GM12878 (cell line): ENCODE results near the gene ISM1. TPM values are rescaled to one million over a fixed set of nuclear protein-coding genes. Genes with fewer than 3 reads are reported as not detected.

Experiments
- ATAC-seq: fragments of 200-7000 bp; cut with Tn5 transposase; 3 replicates; pipeline ENCODE4 v1.9.1; 2020; ENCODE audit warnings: mild to moderate bottlenecking, moderate library complexity
- BruUV-seq: library from RNA; stranded (reverse); fragments of 400-500 nt; replicated peaks from 2 replicates; lab custom pipeline; 2021; lab: Mats Ljungman, UMichigan
- CTCF ChIA-PET: fragments of 300-600 bp; sonication (Branson Sonifier 250); formaldehyde crosslinking; extraction: SDS; loops from one replicate; lab custom pipeline; 2021; ENCODE audit warnings: inconsistent platforms; lab: Yijun Ruan, JAX
- POLR2A ChIA-PET: fragments of 350-600 bp; formaldehyde crosslinking; extraction: SDS; loops from one replicate; lab custom pipeline; 2021; ENCODE audit warnings: inconsistent platforms; lab: Charles Lee
- RAD21 ChIA-PET: fragments of 300-600 bp; sonication (Branson Sonifier 250); formaldehyde crosslinking; loops from one replicate; lab custom pipeline; 2023; ENCODE audit warnings: antibody characterized with exemption; ENCODE audit not compliant: unreplicated experiment; lab: Charles Lee
- SMC1A ChIA-PET: fragments of 300-600 bp; sonication (Branson Sonifier 250); formaldehyde crosslinking; loops from one replicate; lab custom pipeline; 2023; ENCODE audit not compliant: unreplicated experiment, uncharacterized antibody; lab: Charles Lee
- DNase-seq: peaks from one replicate; pipeline ENCODE4 v3.0.0-alpha.2; 2011; ENCODE audit warnings: low read depth, low spot score
- FAIRE-seq: peaks from 3 replicates; lab custom pipeline; 2011; peaks lifted over from hg19 to GRCh38; lab: Jason Lieb, UNC
- H2AFZ ChIP-seq: 2 replicates; pipeline ENCODE4 v1.6.0; 2011; ENCODE audit warnings: low read depth, low read length, control low read depth; ENCODE audit not compliant: control insufficient read depth
- H3K27ac ChIP-seq: 2 replicates; pipeline ENCODE4 v1.5.1; 2011; ENCODE audit warnings: control low read depth; ENCODE audit not compliant: control insufficient read depth, insufficient read depth
- H3K27me3 ChIP-seq, 2 experiments: replicated peaks in 1 of 2; 2 replicates each; pipeline versions ENCODE4 v1.6.0 to v1.6.1; 2011; ENCODE audit warnings: low read length in 1 of 2; ENCODE audit not compliant: control insufficient read depth in 2 of 2, insufficient read depth in 2 of 2
- H3K36me3 ChIP-seq, 2 experiments: 2 replicates each; pipeline ENCODE4 v1.5.1; 2011; ENCODE audit warnings: low read length in 1 of 2; ENCODE audit not compliant: control insufficient read depth in 2 of 2, insufficient read depth in 2 of 2
- H3K4me1 ChIP-seq: 2 replicates; pipeline ENCODE4 v1.6.1; 2011; ENCODE audit warnings: mild to moderate bottlenecking, low read length, moderate library complexity, mixed read lengths; ENCODE audit not compliant: control insufficient read depth, insufficient read depth
- H3K4me2 ChIP-seq: 2 replicates; pipeline ENCODE4 v1.6.0; 2011; ENCODE audit warnings: control low read depth; ENCODE audit not compliant: control insufficient read depth, insufficient read depth
- H3K4me3 ChIP-seq: fragments of 200-600 bp; sonication (generic); 2 replicates; pipeline ENCODE4 v1.5.1; 2016
- H3K79me2 ChIP-seq: 2 replicates; pipeline ENCODE4 v1.6.0; 2011; ENCODE audit warnings: low read length; ENCODE audit not compliant: control insufficient read depth, insufficient read depth
- H3K9ac ChIP-seq: 2 replicates; pipeline ENCODE4 v1.8.0; 2011; ENCODE audit warnings: low read length, control low read depth, mixed read lengths; ENCODE audit not compliant: control insufficient read depth, insufficient read depth
- H3K9me3 ChIP-seq: replicated peaks from 3 replicates; pipeline ENCODE4 v1.5.1; 2011; ENCODE audit warnings: mild to moderate bottlenecking, low read length; ENCODE audit not compliant: control insufficient read depth, insufficient read depth
- H4K20me1 ChIP-seq: 2 replicates; pipeline ENCODE4 v1.6.0; 2011; ENCODE audit not compliant: control insufficient read depth, insufficient read depth
- BCL11A ChIP-seq: IDR thresholded peaks from 2 replicates; pipeline ENCODE4 v1.6.1; 2011; ENCODE audit warnings: low read depth, low read length
- HCFC1 ChIP-seq: fragments of 150-350 bp; IDR thresholded peaks from 2 replicates; pipeline ENCODE4 v1.6.1; 2014; ENCODE audit warnings: low read length
- KLF5 ChIP-seq: fragments of 450-650 bp; IDR thresholded peaks from 2 replicates; pipeline ENCODE4 v1.6.1; 2014; ENCODE audit warnings: mild to moderate bottlenecking; ENCODE audit not compliant: partially characterized antibody
- NKRF ChIP-seq: fragments of 450-650 bp; conservative IDR thresholded peaks from 2 replicates; pipeline ENCODE4 v1.6.1; 2017; ENCODE audit warnings: mild to moderate bottlenecking, moderate library complexity
- SIX5 ChIP-seq: IDR thresholded peaks from 2 replicates; pipeline ENCODE4 v1.6.1; 2011; ENCODE audit warnings: mild to moderate bottlenecking, low read depth, low read length, moderate library complexity; ENCODE audit not compliant: severe bottlenecking
- ZNF274 ChIP-seq: IDR thresholded peaks from one replicate; pipeline ENCODE4 v1.8.0; 2011; ENCODE audit not compliant: insufficient read length, insufficient read depth
- ZNF384 ChIP-seq: IDR thresholded peaks from 2 replicates; pipeline ENCODE4 v1.6.1; 2012; ENCODE audit warnings: low read depth, mild to moderate bottlenecking, low read length, improper control_type of control experiment, borderline replicate concordance
- WGBS: methylation state at CpG from one replicate; pipeline ENCODE4 v1.1.6; 2016; ENCODE audit warnings: low lambda C conversion rate; ENCODE audit not compliant: insufficient replicate concordance, insufficient coverage; ENCODE audit errors: missing lambda C conversion rate; 5-methylcytosine and 5-hydroxymethylcytosine counted together
- in situ Hi-C: fragments of 300-500 bp; cut with MboI; formaldehyde crosslinking; loops from 9 replicates; pipeline ENCODE4 v1.14.3; 2018; ENCODE audit warnings: mixed read lengths
- intact Hi-C: fragments of 100-400 bp; cut with micrococcal nuclease; formaldehyde crosslinking; loops from one replicate; pipeline ENCODE4 v1.14.2; 2022; ENCODE audit not compliant: unreplicated experiment
- polyA plus RNA-seq, 11 experiments: library from polyadenylated mRNA; depleted of rRNA in 4 of 11; unstranded in 6 of 11; stranded (reverse) in 5 of 11; fragments of >200 nt; fragmentation: Nextera tagmentation in 4 of 11; fragmentation: Illumina TruSeq in 1 of 11; extraction: Ambion mirVana in 4 of 11; extraction: Trizol in 1 of 11; gene quantifications; 1 replicate in 1 of 11; 2 replicates in 10 of 11; pipeline versions ENCODE4 v1.2.1 to v1.2.3, GENCODE V29; 2011 to 2016; ENCODE audit warnings: inconsistent platforms in 2 of 11, missing spikeins in 2 of 11, low read depth in 1 of 11
- total RNA-seq, 4 experiments: library from RNA; depleted of rRNA in 3 of 4; stranded (reverse); fragments of >200 nt in 3 of 4; fragmentation: Illumina TruSeq in 1 of 4; extraction: Trizol in 1 of 4; gene quantifications; 2 replicates each; pipeline versions ENCODE4 v1.2.1 to v1.2.3, GENCODE V29; 2013 to 2021

The ISM1 gene
- total and polyA plus RNA-seq, 10 of the 15 experiments (the other 5 are each of a cell fraction or from before 2014, with no cell fraction given): 0.01 to 0.03 TPM; not detected in 8

DNA sequence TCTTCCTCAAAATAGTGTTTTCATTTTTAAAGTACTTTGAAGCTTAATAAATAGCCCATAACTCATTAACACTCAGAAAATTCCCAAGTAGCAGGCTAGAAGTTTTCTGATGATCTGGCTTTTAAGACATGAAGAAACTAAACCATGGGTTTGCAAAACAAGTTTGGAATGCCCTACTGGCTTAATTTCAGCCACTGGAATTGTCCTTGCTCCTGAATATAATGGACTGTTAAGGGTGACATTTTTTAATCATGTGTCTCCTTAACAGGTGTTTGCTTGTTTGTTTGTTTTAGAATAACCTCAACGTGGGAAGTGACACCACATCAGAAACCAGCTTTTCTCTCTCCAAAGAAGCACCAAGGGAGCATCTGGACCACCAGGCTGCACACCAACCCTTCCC is 49.1 kb downstream of the ISM1 start:
- no peak overlapping the region for H3K4me2 ChIP-seq
- no peak for DNase-seq
- H2AFZ ChIP-seq: no peak overlapping the region
- H4K20me1 ChIP-seq: no peaks in the 10 kb centered on the region
- no peaks in the 10 kb centered on the region for H3K9me3 ChIP-seq
- SMC1A ChIA-PET: interaction anchor here (1.2 kb wide), 1 partner anchor 13 kb away, joined by 3 read pairs; no protein-coding TSS in a partner anchor
- BruUV-seq: no TSS peak
- WGBS: 0% methylated on average over 1 of the region's 1 CpG
- intact Hi-C loops: no loop called here
- TF ChIP-seq NKRF (no peak), SIX5 (no peak), KLF5 (no peak), ZNF384 (no peak), ZNF274 (no peak), BCL11A (no peak), HCFC1 (no peak)
- H3K4me3 ChIP-seq: no peak overlapping the region
- CTCF ChIA-PET: interaction anchor here (1.2 kb wide), 1 partner anchor 30 kb away, joined by 3 read pairs; no protein-coding TSS in a partner anchor
- 0 out of 4 replicates have a peak, but pooled peaks cover 0 to 1% of the 10 kb centered on the region in 2 experiments for H3K27me3 ChIP-seq
- ATAC-seq: no peak
- H3K4me1 ChIP-seq: no peaks in the 10 kb centered on the region
- no peak for FAIRE-seq
- POLR2A ChIA-PET: no interaction called here
- in situ Hi-C loops: no loop called here
- H3K36me3 ChIP-seq: no peaks in the 10 kb centered on the region
- no peak overlapping the region for H3K27ac ChIP-seq
- no peak overlapping the region for H3K9ac ChIP-seq
- no peaks in the 10 kb centered on the region for H3K79me2 ChIP-seq
- RAD21 ChIA-PET: interaction anchor here (1.1 to 1.6 kb wide), 2 partner anchors 148 to 276 kb away, joined by 3 read pairs; no protein-coding TSS in a partner anchor
